NT2/D1 (cell line): ENCODE data around the gene F5.

Source experiments
- SUZ12 ChIP-seq: IDR thresholded peaks from 2 replicates; pipeline ENCODE4 v1.6.1; 2011; ENCODE audit not compliant: insufficient read length, insufficient read depth; ENCODE audit errors: extremely low read depth
- YY1 ChIP-seq: IDR thresholded peaks from 2 replicates; pipeline ENCODE4 v1.6.1; 2011; ENCODE audit not compliant: insufficient read length, insufficient read depth
- ZNF274 ChIP-seq: IDR thresholded peaks from 2 replicates; pipeline ENCODE4 v1.6.1; 2011; ENCODE audit warnings: mild to moderate bottlenecking, low read depth, low read length

DNA sequence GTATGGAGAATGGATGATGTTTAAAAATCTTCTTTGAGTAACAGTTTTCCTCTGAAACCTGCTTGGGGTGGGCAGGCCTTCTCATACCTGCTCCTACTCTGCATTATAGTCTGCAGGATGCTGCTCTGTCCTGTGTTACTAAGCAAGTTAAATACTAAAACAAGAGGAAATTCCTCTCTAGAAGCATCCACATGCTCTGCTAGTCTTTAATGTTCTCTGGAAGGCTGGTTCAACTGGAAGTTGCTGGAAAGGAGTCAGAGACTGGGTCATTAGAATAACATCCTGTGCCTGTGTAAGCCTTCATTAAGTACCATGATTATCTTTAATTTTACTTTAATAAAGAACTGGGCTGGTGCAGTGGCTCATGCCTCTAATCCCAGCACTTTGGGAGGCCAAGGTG lies 37.8 kb upstream of the F5 start:
- TF ChIP-seq ZNF274: no peak
- no peak for TF ChIP-seq YY1
- TF ChIP-seq SUZ12: no peak
